K562 (cell line): ENCODE data around the gene PIH1D1. TPM values are rescaled to one million over a fixed set of nuclear protein-coding genes. Genes with fewer than 3 reads are reported as not detected.

Experiments
- ATAC-seq: fragments of 200-7000 bp; cut with Tn5 transposase; 3 replicates; pipeline ENCODE4 v1.9.1; 2020; ENCODE audit warnings: moderate library complexity
- BruUV-seq: library from RNA; stranded (reverse); fragments of 400-500 nt; replicated peaks from 2 replicates; lab custom pipeline; 2021; lab: Mats Ljungman, UMichigan
- CTCF ChIA-PET: fragments of 300-600 bp; formaldehyde crosslinking; extraction: SDS; loops from one replicate; lab custom pipeline; 2021; ENCODE audit warnings: low intra/inter-chr PET ratio; lab: Yijun Ruan, JAX
- POLR2A ChIA-PET: fragments of 300-600, 350-650 bp; sonication (Branson Sonifier 250); formaldehyde crosslinking; extraction: SDS; loops from one replicate; lab custom pipeline; 2021; ENCODE audit warnings: antibody characterized with exemption, inconsistent platforms; lab: Yijun Ruan, JAX
- DNase-seq, 4 experiments: peaks; one replicate each; pipeline versions ENCODE4 v3.0.0 to v3.0.0-alpha.2; 2011 to 2018; ENCODE audit warnings: low spot score in 3 of 4, mixed read lengths in 3 of 4; ENCODE audit errors: extremely low read depth in 1 of 4
- FAIRE-seq: peaks from 2 replicates; lab custom pipeline; 2011; peaks lifted over from hg19 to GRCh38; lab: Jason Lieb, UNC
- H2AFZ ChIP-seq: 2 replicates; pipeline ENCODE4 v1.6.0; 2011; ENCODE audit warnings: low read depth, low read length, control low read depth, inconsistent platforms
- H3K27ac ChIP-seq: fragments of 200-600 bp; 3 replicates; pipeline ENCODE4 v1.8.0; 2011; ENCODE audit warnings: low read depth, mild to moderate bottlenecking, control low read depth, inconsistent platforms, low read length, moderate library complexity, mixed read lengths; ENCODE audit errors: extremely low read depth
- H3K27me3 ChIP-seq, 2 experiments: fragments of 300-600 bp in 1 of 2; 2 replicates in 1 of 2; 3 replicates in 1 of 2; pipeline versions ENCODE4 v1.6.0 to v1.8.0; 2011; ENCODE audit warnings: inconsistent platforms in 2 of 2, low read length in 2 of 2, mild to moderate bottlenecking in 1 of 2, mixed read lengths in 1 of 2, moderate library complexity in 1 of 2; ENCODE audit not compliant: control insufficient read depth in 2 of 2, insufficient read depth in 2 of 2
- H3K36me3 ChIP-seq: fragments of 300-600 bp; 3 replicates; pipeline ENCODE4 v1.8.0; 2011; ENCODE audit warnings: mild to moderate bottlenecking, low read length, inconsistent platforms; ENCODE audit not compliant: control insufficient read depth, insufficient read depth
- H3K4me1 ChIP-seq, 2 experiments: fragments of 200-600 bp in 1 of 2; replicated peaks in 1 of 2; 2 replicates in 1 of 2; 3 replicates in 1 of 2; pipeline versions ENCODE4 v1.5.1 to v1.8.0; 2011; ENCODE audit warnings: inconsistent platforms in 2 of 2, low read length in 2 of 2, mild to moderate bottlenecking in 1 of 2, mixed read lengths in 1 of 2, moderate library complexity in 1 of 2; ENCODE audit not compliant: control insufficient read depth in 2 of 2, insufficient read depth in 2 of 2
- H3K4me2 ChIP-seq: 2 replicates; pipeline ENCODE4 v1.6.1; 2011; ENCODE audit warnings: low read length, control low read depth, inconsistent platforms, mixed read lengths; ENCODE audit not compliant: insufficient read depth
- H3K4me3 ChIP-seq: fragments of 200-600 bp; sonication (generic), shearing (Covaris generic); 2 replicates; pipeline ENCODE4 v1.5.1; 2016; ENCODE audit warnings: control low read depth, inconsistent platforms
- H3K79me2 ChIP-seq: fragments of 200-600 bp; 3 replicates; pipeline ENCODE4 v1.8.0; 2011; ENCODE audit warnings: low read length, inconsistent platforms; ENCODE audit not compliant: control insufficient read depth, insufficient read depth
- H3K9ac ChIP-seq, 2 experiments: 2 replicates each; pipeline versions ENCODE4 v1.6.0 to v1.6.1; 2011; ENCODE audit warnings: low read depth in 2 of 2, low read length in 2 of 2, control low read depth in 1 of 2, inconsistent platforms in 1 of 2, mild to moderate bottlenecking in 1 of 2, mixed read lengths in 1 of 2; ENCODE audit not compliant: insufficient read depth in 1 of 2
- H3K9me1 ChIP-seq: one replicate; pipeline ENCODE4 v1.6.0; 2011; ENCODE audit warnings: inconsistent platforms, mild to moderate bottlenecking, low read length, moderate library complexity; ENCODE audit not compliant: control insufficient read depth, insufficient read depth
- H3K9me3 ChIP-seq: replicated peaks from 2 replicates; pipeline ENCODE4 v1.5.1; 2011; ENCODE audit warnings: low read depth, low read length, inconsistent platforms; ENCODE audit not compliant: control insufficient read depth, insufficient read depth
- H4K20me1 ChIP-seq: replicated peaks from 2 replicates; pipeline ENCODE4 v1.6.1; 2011; ENCODE audit warnings: low read length, inconsistent platforms, mixed read lengths; ENCODE audit not compliant: control insufficient read depth, insufficient read depth
- BRD4 ChIP-seq: fragments of 200-600 bp; sonication (generic); IDR thresholded peaks from 2 replicates; pipeline ENCODE4 v1.6.1; 2017; ENCODE audit warnings: inconsistent platforms
- C11orf30 ChIP-seq: fragments of 450-650 bp; IDR thresholded peaks from 2 replicates; pipeline ENCODE4 v1.6.1; 2016; ENCODE audit warnings: low read depth, mild to moderate bottlenecking
- MAFF ChIP-seq: IDR thresholded peaks from 2 replicates; pipeline ENCODE4 v1.6.1; 2012; ENCODE audit warnings: low read length, improper control_type of control experiment
- MAFG ChIP-seq: fragments of 450-650 bp; conservative IDR thresholded peaks from 2 replicates; pipeline ENCODE4 v1.6.1; 2016; ENCODE audit warnings: missing genetic modification characterization, missing compliant biosample characterization
- NFE2 ChIP-seq: IDR thresholded peaks from 2 replicates; pipeline ENCODE4 v1.6.1; 2014; ENCODE audit warnings: antibody characterized with exemption, low read depth
- NR3C1 ChIP-seq: sonication (generic); formaldehyde crosslinking; IDR thresholded peaks from 2 replicates; pipeline ENCODE4 v1.8.1; 2022; ENCODE audit warnings: missing genetic modification reagents
- SP1 ChIP-seq: sonication (generic); formaldehyde crosslinking; IDR thresholded peaks from 2 replicates; pipeline ENCODE4 v1.8.1; 2022; ENCODE audit warnings: mild to moderate bottlenecking, missing genetic modification reagents
- ZBED1 ChIP-seq: IDR thresholded peaks from 2 replicates; pipeline ENCODE4 v1.6.1; 2014
- ZBTB1 ChIP-seq: sonication (generic); formaldehyde crosslinking; IDR thresholded peaks from 2 replicates; pipeline ENCODE4 v1.8.1; 2023; ENCODE audit warnings: missing genetic modification reagents, low read depth, mild to moderate bottlenecking, borderline replicate concordance
- ZNF121 ChIP-seq: sonication (generic); formaldehyde crosslinking; conservative IDR thresholded peaks from 2 replicates; pipeline ENCODE4 v1.8.0; 2022; ENCODE audit warnings: missing genetic modification reagents
- ZNF316 ChIP-seq: fragments of 450-650 bp; IDR thresholded peaks from 2 replicates; pipeline ENCODE4 v1.6.1; 2016
- ZNF583 ChIP-seq: fragments of 250-450 bp; sonication (Bioruptor Pico); IDR thresholded peaks from 2 replicates; pipeline ENCODE4 v1.4.0; 2020
- ZNF592 ChIP-seq: fragments of 450-650 bp; IDR thresholded peaks from 2 replicates; pipeline ENCODE4 v1.6.1; 2017; ENCODE audit warnings: antibody characterized with exemption, mild to moderate bottlenecking
- WGBS: fragments of 100-300 bp; shearing (Covaris generic); methylation state at CpG from one replicate; pipeline ENCODE4 v1.1.6; 2016; ENCODE audit warnings: low coverage, mixed read lengths; ENCODE audit not compliant: insufficient coverage; ENCODE audit errors: missing lambda C conversion rate; 5-methylcytosine and 5-hydroxymethylcytosine counted together
- in situ Hi-C: fragments of 300-500 bp; cut with MboI; formaldehyde crosslinking; loops from 4 replicates; pipeline ENCODE4 v1.15.0; 2018; ENCODE audit warnings: inconsistent platforms, mixed read lengths
- intact Hi-C: fragments of 100-400 bp; cut with micrococcal nuclease; formaldehyde crosslinking; loops from 2 replicates; pipeline ENCODE4 v1.14.2; 2022
- polyA plus RNA-seq, 8 experiments: library from polyadenylated mRNA; depleted of rRNA in 4 of 8; stranded (reverse) in 5 of 8; unstranded in 3 of 8; fragments of >200 nt; fragmentation: Nextera tagmentation in 2 of 8; fragmentation: Illumina TruSeq in 1 of 8; extraction: Ambion mirVana in 2 of 8; extraction: Trizol in 1 of 8; gene quantifications; 2 replicates each; pipeline versions ENCODE4 v1.2.1 to v1.2.3, GENCODE V29; 2011 to 2014; ENCODE audit warnings: inconsistent platforms in 1 of 8, missing spikeins in 1 of 8
- total RNA-seq, 7 experiments: library from RNA; depleted of rRNA in 6 of 7; stranded (reverse); fragments of >200 nt in 6 of 7; fragmentation: Illumina TruSeq in 2 of 7; extraction: Trizol in 2 of 7; gene quantifications; 2 replicates each; pipeline versions ENCODE4 v1.2.1 to v1.2.3, GENCODE V29; 2011 to 2021; ENCODE audit warnings: low replicate concordance in 1 of 7

The PIH1D1 gene
- total and polyA plus RNA-seq, 9 of the 15 experiments (the other 6 are each of a cell fraction or from before 2014, with no cell fraction given) = 26.5 to 224 (median 137) TPM

- no peak for ATAC-seq
- H3K9me3 ChIP-seq = no peaks in the 10 kb centered on the region
- peaks cover 2 to 32% of the 10 kb centered on the region in 2 experiments; a peak in 4 of 5 replicates for H3K4me1 ChIP-seq
- POLR2A ChIA-PET = interaction anchor here (0.6 to 1.5 kb wide), 3 partner anchors 9 to 395 kb away, joined by 3 to 4 read pairs (median 3); no protein-coding TSS in a partner anchor
- no peak overlapping the region for H3K4me2 ChIP-seq
- BruUV-seq = no TSS peak
- H3K27me3 ChIP-seq = no peaks in the 10 kb centered on the region
- CTCF ChIA-PET = no interaction called here
- peaks cover 34% of the 10 kb centered on the region for H3K79me2 ChIP-seq
- H3K9me1 ChIP-seq = no peaks in the 10 kb centered on the region
- no peaks in the 10 kb centered on the region for H4K20me1 ChIP-seq
- H2AFZ ChIP-seq = no peak overlapping the region
- TF ChIP-seq ZNF121 (CRISPR knock-in tag) = peak; percentile 71; the same call in 1 of the 2 replicates
- TF ChIP-seq NFE2 = 0 out of 2 replicates have a peak, but pooled peaks have one; percentile 42
- TF ChIP-seq SP1 (CRISPR knock-in tag) = no peak
- peak; percentile 35; the same call in 1 of the 2 replicates for TF ChIP-seq ZNF316
- no peak for TF ChIP-seq BRD4
- TF ChIP-seq MAFG (tag) = peak; percentile 75
- TF ChIP-seq ZBTB1 (CRISPR knock-in tag) = no peak
- 0 out of 2 replicates have a peak, but pooled peaks have one; percentile 22 for TF ChIP-seq ZNF592
- TF ChIP-seq MAFF = peak; percentile 20; the same call in 1 of the 2 replicates
- no peak for TF ChIP-seq ZBED1
- TF ChIP-seq ZNF583 (CRISPR knock-in tag) = no peak
- peak; percentile 47; the same call in 1 of the 2 replicates for TF ChIP-seq C11orf30
- no peak for TF ChIP-seq NR3C1 (CRISPR knock-in tag)
- 0 out of 4 replicates have a peak overlapping the region, but pooled peaks of 1 of the 2 experiments have one; percentile 4 for H3K9ac ChIP-seq
- H3K27ac ChIP-seq = peak overlapping the region; percentile 26; the same call in 2 of the 3 replicates
- 88% methylated on average over 4 of the region's 5 CpGs for WGBS
- H3K4me3 ChIP-seq = no peak overlapping the region
- FAIRE-seq = no peak
- no peak for DNase-seq
- intact Hi-C loops (no loop called here), in situ Hi-C loops (no loop called here)
- peaks cover 43% of the 10 kb centered on the region; the same call in 2 of the 3 replicates for H3K36me3 ChIP-seq
Observed at GRCh38 chr19:49456326-49456725, 4.7 kb upstream of the PIH1D1 start.
